Measurements from ENCODE around the gene TXNL4A.

The TXNL4A gene

DNA sequence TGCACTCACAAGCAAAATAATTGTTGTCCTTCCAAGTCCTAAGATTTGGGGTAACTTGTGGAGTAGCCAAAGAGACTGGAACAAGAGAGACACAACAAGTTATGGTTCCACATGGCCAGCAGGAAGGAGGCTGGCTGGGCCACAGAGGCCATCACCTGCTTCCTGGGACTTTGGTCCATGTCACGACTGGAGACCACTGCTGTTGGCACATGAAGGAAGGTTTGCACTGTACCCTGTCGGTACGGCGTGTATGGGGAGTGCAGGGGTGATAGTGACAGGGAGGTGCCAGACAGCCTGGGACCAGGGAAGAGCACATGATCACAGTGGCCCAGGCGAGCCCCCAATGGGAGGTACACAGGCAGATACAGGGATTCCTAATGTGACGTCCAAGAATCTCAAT is 52.4 kb downstream of the TXNL4A start (continued):
- no peak for TF ChIP-seq TSHZ2 (CRISPR knock-in tag; IDR thresholded peaks at IDR 0.05)
- TF ChIP-seq ZNF8 (CRISPR knock-in tag; IDR thresholded peaks at IDR 0.05): no peak
- TF ChIP-seq ZNF565 (CRISPR knock-in tag; conservative IDR thresholded peaks at IDR 0.05; ENCODE audit: low read depth): no peak
- no peak for TF ChIP-seq SNAI2 (CRISPR knock-in tag; IDR thresholded peaks at IDR 0.05)
- TF ChIP-seq ISL1 (CRISPR knock-in tag; IDR thresholded peaks at IDR 0.05): no peak
- TF ChIP-seq GLIS3 (CRISPR knock-in tag; IDR thresholded peaks at IDR 0.05): no peak

- no peak for ATAC-seq
- TF ChIP-seq ZC3H10 (CRISPR knock-in tag; IDR thresholded peaks at IDR 0.05) (no peak), RARB (CRISPR knock-in tag; IDR thresholded peaks at IDR 0.05) (no peak), TSHZ2 (CRISPR knock-in tag; IDR thresholded peaks at IDR 0.05) (no peak)
Measured at GRCh38 chr18:79935499-79935898, 52.9 kb downstream of the TXNL4A start.

DNA sequence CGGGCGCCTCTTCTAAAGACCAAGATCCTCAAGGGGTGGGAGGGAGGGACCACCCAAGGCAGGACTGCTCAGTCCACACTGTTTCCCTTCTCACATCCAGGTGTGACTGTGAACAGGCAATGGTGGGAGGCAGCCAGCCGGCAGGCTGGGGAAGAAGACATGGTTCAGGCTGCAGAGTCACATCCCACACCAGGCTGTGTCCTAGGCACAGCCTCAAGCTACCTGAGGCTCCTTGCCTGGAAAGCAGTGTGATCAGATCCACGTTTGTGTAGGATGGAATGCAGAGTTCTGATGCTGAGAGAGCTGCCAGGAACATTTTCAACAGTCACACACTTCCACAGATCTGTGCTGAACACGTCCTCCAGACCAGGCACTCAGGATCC is 53.3 kb downstream of the TXNL4A start:
- ATAC-seq: no peak
- TF ChIP-seq ZNF8 (CRISPR knock-in tag; IDR thresholded peaks at IDR 0.05): no peak
- TF ChIP-seq, protein P1, sequence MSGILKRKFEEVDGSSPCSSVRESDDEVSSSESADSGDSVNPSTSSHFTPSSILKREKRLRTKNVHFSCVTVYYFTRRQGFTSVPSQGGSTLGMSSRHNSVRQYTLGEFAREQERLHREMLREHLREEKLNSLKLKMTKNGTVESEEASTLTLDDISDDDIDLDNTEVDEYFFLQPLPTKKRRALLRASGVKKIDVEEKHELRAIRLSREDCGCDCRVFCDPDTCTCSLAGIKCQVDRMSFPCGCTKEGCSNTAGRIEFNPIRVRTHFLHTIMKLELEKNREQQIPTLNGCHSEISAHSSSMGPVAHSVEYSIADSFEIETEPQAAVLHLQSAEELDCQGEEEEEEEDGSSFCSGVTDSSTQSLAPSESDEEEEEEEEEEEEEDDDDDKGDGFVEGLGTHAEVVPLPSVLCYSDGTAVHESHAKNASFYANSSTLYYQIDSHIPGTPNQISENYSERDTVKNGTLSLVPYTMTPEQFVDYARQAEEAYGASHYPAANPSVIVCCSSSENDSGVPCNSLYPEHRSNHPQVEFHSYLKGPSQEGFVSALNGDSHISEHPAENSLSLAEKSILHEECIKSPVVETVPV (CRISPR knock-in tag; IDR thresholded peaks at IDR 0.05): no peak
- TF ChIP-seq RARB (CRISPR knock-in tag; IDR thresholded peaks at IDR 0.05): no peak
- no peak for TF ChIP-seq PPARA (CRISPR knock-in tag; IDR thresholded peaks at IDR 0.05; ENCODE audit: borderline replicate concordance)
- TF ChIP-seq TOX (CRISPR knock-in tag; IDR thresholded peaks at IDR 0.05; ENCODE audit: borderline replicate concordance): no peak
- no peak for TF ChIP-seq ESRRG (CRISPR knock-in tag; IDR thresholded peaks at IDR 0.05)
- no peak for TF ChIP-seq ISL1 (CRISPR knock-in tag; IDR thresholded peaks at IDR 0.05)
- no peak for TF ChIP-seq ZFP30 (CRISPR knock-in tag; IDR thresholded peaks at IDR 0.05)
- TF ChIP-seq TSHZ2 (CRISPR knock-in tag; IDR thresholded peaks at IDR 0.05): no peak
- TF ChIP-seq BACH2 (CRISPR knock-in tag; IDR thresholded peaks at IDR 0.05; ENCODE audit: borderline replicate concordance): no peak
- TF ChIP-seq SNAI2 (CRISPR knock-in tag; IDR thresholded peaks at IDR 0.05): no peak
- TF ChIP-seq OSR1 (CRISPR knock-in tag; IDR thresholded peaks at IDR 0.05): no peak

- TF ChIP-seq SNAI2 (CRISPR knock-in tag; IDR thresholded peaks at IDR 0.05) (no peak), TSHZ2 (CRISPR knock-in tag; IDR thresholded peaks at IDR 0.05) (no peak), TOX (CRISPR knock-in tag; IDR thresholded peaks at IDR 0.05; ENCODE audit: borderline replicate concordance) (no peak), CSDC2 (CRISPR knock-in tag; IDR thresholded peaks at IDR 0.05) (no peak), ESRRG (CRISPR knock-in tag; IDR thresholded peaks at IDR 0.05) (no peak), PPARA (CRISPR knock-in tag; IDR thresholded peaks at IDR 0.05; ENCODE audit: borderline replicate concordance) (no peak), PATZ1 (CRISPR knock-in tag; IDR thresholded peaks at IDR 0.05; ENCODE audit: borderline replicate concordance) (no peak), TCF4 (CRISPR knock-in tag; IDR thresholded peaks at IDR 0.05; ENCODE audit: borderline replicate concordance) (no peak), ZFP30 (CRISPR knock-in tag; IDR thresholded peaks at IDR 0.05) (no peak), ZNF8 (CRISPR knock-in tag; IDR thresholded peaks at IDR 0.05) (no peak), GLIS3 (CRISPR knock-in tag; IDR thresholded peaks at IDR 0.05) (no peak), BACH2 (CRISPR knock-in tag; IDR thresholded peaks at IDR 0.05; ENCODE audit: borderline replicate concordance) (no peak)
- ATAC-seq: no peak
Measured at GRCh38 chr18:79934311-79935097, 53.9 kb downstream of the TXNL4A start.
